ENCODE measurements around the gene CAB39.

CAB39 gene

DNA sequence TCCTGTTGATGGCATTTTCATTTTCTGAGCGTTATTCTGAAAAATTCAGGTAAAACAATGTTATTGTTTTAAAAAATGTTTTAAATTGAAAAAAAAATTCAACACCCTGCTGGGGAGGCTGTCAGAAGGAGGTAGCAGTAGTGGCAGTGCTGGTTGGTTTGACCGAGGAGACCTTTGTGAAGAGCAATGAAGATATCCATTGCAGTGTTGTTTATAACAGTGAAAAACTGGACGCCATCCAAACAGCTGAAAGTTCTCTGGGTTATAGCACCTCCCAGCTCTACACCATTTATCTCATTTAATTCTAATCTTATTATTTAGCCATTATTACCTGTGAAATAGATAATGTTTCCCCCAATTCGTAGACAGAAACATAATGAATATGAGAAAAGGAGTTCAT is 139.5 kb downstream of the CAB39 start:
- DNase-seq (ENCODE audit: low read depth in 1 of 2, low spot score in 1 of 2) = no peak

- DNase-seq (ENCODE audit: low read depth in 1 of 2, low spot score in 1 of 2) = no peak
Observed at GRCh38 chr2:230861552-230862255, 149.1 kb downstream of the CAB39 start.

DNA sequence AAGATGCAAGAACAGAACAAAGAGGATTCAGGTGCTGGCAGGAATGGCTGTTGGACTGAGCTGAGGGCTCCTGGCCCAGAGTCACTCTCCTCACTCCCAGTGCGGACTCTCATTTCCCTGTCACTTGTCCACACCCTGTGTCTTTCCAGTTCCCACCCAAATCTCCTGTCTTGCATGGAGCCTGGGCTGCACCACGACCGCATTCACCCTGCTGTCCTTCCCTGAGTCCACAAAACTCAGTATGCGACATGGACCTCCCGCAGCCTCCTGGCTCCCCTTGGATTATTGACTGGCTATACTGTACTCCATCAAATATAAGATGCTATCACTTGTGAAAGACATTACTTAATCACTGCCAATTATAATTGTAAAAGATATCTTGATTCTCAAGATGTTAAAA is 149.7 kb downstream of the CAB39 start:
- no peak for DNase-seq (ENCODE audit: low read depth in 1 of 2, low spot score in 1 of 2)

DNA sequence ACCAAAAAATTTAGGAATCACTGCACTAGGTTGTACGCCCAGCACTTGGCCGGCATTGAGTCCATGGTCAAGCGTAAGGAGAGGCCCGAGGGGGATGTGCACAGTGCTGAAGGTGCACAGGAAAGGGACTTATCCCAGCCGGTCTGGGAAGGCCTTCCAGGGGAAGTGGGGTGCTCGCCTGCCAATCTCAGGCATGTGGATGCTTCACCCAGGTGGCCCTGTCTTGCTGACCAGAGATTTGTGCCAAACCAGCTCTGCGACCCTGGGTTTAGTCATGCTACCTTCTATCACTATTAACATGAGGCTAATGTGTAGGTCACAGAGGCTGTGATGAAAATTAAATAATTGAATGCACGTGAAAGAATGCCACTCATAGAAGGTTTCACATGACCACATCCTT is 150.4 kb downstream of the CAB39 start:
- no peak for DNase-seq (ENCODE audit: low read depth in 1 of 2, low spot score in 1 of 2)

GRCh38 chr2:230863442-230864121 is 150.9 kb downstream of the CAB39 start:
- DNase-seq (ENCODE audit: low read depth in 1 of 2, low spot score in 1 of 2) = no peak

DNA sequence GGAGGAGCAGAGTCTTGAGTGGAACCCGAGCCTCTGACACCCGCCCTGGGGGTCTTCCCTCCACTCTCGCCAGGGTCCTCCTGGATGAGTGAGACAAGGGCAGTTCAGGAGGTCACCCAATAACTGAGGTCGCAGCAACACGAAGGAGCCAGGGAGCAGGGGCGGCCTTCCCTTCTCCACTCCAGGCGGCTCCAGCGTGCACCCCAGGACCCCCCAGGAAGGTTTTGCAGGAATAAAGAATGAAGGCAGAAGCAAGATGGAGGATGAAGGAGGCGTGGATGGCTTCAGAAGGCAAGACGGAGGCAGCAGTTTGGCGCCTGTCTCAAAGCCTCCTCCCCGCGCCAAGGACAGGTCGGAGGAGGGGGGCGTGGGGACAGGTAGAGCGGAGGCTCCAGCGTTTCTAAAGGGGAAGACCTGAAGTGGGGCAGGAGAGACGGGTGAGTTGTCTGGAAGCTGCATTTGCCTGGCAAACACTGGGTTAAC is 151.5 kb downstream of the CAB39 start:
- no peak for DNase-seq (ENCODE audit: low read depth in 1 of 2, low spot score in 1 of 2)

GRCh38 chr2:230864605-230865306 is 152.1 kb downstream of the CAB39 start, which contains the start of gene ITM2C:
ITM2C (plus strand) TSS chr2:230864942; CDS start chr2:230865026, 84 bp downstream.
- DNase-seq (ENCODE audit: low read depth in 1 of 2, low spot score in 1 of 2) = peak; percentile 44 to 62

- no peak for DNase-seq (ENCODE audit: low read depth in 1 of 2, low spot score in 1 of 2)
Observed at GRCh38 chr2:230865307-230865765, 152.7 kb downstream of the CAB39 start.

GRCh38 chr2:230865766-230866755 is 153.4 kb downstream of the CAB39 start:
- DNase-seq (ENCODE audit: low read depth in 1 of 2, low spot score in 1 of 2) = no peak

DNA sequence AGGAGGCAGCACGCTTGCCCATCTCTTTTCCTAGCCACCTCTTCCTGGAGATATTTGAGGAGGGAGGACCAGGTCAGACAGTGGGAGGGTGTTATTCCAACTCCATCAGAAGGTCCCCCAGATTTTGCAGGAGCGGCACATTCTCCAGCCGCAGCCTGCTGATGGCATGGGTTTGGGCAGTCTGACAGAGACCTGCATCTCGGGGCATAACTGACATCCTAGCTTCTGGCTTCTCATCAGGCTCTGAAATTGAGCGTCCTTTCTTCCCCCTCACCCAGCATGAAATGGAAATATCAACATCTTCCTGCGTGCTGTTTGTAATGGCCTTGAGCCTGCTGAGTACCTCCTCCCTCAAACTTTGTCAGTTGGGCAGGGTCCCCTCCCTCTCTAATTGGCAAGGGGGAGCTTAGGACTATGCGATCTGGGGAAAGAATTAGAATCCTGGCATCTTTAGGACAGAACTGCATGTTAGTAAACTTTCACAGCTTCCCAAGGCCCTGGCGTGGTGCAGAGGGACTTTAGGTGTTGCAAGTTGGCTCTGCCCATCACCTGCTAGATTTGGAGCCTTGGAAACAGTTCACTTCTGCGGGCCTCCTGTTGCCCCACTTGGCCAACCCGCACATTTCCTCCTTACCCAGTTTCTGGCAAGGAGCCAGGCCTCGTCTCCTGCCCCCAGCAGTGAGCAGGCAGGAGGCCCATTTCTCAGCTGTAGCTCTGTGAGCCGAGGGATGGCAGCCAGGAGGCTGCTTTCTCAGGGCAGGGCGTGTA is 154.3 kb downstream of the CAB39 start:
- DNase-seq (ENCODE audit: low read depth in 1 of 2, low spot score in 1 of 2) = peak in 1 of 2 donors; percentile 21

GRCh38 chr2:230868161-230868946 is 155.7 kb downstream of the CAB39 start:
- DNase-seq (ENCODE audit: low read depth in 1 of 2, low spot score in 1 of 2) = no peak

DNA sequence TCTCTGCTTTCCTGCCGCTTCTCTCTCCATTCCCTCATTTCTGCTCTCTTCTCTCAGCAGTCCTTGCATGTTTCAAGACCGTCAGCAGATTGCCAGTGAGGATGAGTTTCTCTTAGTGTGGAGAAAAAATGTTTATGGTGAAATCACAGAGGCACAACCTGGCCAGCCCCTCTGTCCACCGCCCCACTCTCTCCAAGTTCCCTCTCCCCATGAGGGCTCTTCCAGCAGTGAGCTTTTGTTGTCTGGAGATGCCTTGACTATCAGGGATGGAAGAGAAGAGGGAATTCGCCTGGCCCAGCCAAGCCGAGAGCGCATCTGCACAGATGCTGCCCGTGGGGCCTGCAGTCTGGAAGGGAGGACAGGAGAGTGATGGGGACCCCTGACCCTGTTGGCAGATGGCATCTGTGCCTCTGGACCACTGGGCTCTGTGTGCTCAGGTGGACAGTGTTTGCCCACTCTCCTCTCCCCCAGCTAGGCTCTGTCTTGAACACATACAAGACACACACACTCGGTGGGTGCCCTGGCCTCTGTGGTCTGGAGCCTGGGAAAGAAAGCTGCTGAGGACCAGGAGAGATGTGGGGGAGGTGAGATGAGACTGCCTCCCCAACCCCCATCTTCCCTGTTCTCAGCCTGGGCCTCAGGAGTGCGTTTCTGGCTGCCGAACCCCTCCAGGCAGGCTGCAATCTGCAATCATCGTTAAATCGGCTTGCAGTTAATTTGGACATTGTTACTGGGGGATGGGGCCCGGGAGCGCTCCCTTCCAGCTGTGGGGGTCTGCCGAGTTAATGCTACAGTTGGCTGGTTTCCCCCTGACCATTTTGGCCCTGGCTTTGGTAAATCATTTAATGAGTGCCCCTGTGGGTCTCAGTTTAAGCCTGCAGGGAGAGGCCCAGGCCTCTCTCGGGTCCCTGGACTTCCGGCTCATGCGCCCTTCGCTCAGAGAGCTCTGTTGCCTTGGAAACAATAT is 156.6 kb downstream of the CAB39 start:
- no peak for DNase-seq (ENCODE audit: low read depth in 1 of 2, low spot score in 1 of 2)

DNA sequence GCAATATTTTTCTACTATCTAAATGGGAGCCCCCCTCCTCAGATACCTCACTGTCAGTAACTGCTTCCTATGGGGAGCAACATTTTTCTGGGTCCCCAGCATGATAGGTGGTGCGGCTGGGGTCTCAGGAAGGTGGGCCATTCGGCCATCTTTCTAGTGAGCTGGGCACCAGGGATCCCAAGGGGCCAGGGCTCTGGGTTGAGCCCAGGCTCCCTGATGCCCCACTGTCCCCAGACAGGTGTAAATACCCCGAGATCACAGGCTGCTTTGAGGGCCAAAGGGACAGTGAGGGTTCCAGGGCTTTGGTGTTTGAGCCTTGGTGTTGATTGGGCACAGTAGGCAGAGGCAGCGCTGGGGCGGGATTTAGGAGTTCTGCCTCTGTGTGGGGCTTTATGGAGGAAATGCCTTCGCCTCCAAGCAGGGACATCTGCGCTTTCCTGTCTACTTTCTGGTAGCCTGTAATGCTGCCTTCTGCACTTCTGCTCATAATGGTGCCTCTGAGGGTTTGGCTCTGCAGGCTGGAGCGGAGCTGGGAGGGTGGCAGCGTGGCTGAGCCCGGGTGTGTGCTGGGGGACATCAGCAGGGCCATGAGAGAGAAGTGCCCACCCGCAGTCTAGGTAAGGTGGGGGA is 157.4 kb downstream of the CAB39 start:
- no peak for DNase-seq (ENCODE audit: low read depth in 1 of 2, low spot score in 1 of 2)

Data from activated CD4-positive, alpha-beta T cell treated with anti-CD3 and anti-CD28 coated beads, Interleukin-2, amount 50 U/mL, for 24 hours (primary cell).